ENCODE measurements around the gene PTPRO. TPM values are rescaled to one million over a fixed set of nuclear protein-coding genes. Genes with fewer than 3 reads are reported as not detected.

The PTPRO gene
- total RNA-seq, 1 donor from 2014 or later: 0.49 TPM

GRCh38 chr12:15346488-15346887 lies 24.2 kb downstream of the PTPRO start:
- H3K9me3 ChIP-seq: no peaks in the 10 kb centered on the region
- no peaks in the 10 kb centered on the region for H3K4me1 ChIP-seq
- TF ChIP-seq CTCF (IDR thresholded peaks at IDR 0.05) (no peak), POLR2A (IDR thresholded peaks at IDR 0.05) (no peak), POLR2AphosphoS5 (IDR thresholded peaks at IDR 0.05; ENCODE audit: insufficient read depth in 1 of 2, low read depth in 1 of 2) (no peak)
- no peaks in the 10 kb centered on the region for H3K27me3 ChIP-seq
- intact Hi-C loops (cut with DNase I): no loop called here
- H3K27ac ChIP-seq: no peak overlapping the region
- H3K36me3 ChIP-seq: no peaks in the 10 kb centered on the region
- no peak overlapping the region for H3K4me3 ChIP-seq
- no peak for DNase-seq (ENCODE audit: extremely low spot score in 2 of 2)

DNA sequence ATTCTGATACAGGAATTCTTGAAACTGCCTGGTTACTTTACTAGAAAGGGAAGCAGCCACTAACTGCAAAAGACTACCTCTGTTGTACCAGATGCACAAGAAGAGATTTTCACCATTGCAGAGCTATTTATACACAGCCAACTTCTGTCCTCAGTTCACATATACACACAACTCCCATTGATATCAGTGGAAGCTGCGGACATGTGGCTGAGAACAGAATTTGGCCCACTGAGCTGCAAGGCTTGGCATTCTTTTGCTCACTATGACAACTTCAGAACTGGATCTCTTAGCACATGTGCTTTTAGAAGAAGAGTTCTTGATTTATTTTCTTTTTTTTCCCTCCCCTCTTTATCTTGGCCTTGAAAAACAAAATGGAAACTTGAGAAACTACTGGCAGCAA lies 28.3 kb downstream of the PTPRO start:
- H3K27me3 ChIP-seq: no peaks in the 10 kb centered on the region
- no peak for DNase-seq (ENCODE audit: extremely low spot score in 2 of 2)
- TF ChIP-seq POLR2AphosphoS5 (IDR thresholded peaks at IDR 0.05; ENCODE audit: insufficient read depth in 1 of 2, low read depth in 1 of 2) (no peak), POLR2A (IDR thresholded peaks at IDR 0.05) (no peak), CTCF (IDR thresholded peaks at IDR 0.05) (no peak)
- no peak overlapping the region for H3K27ac ChIP-seq
- intact Hi-C loops (cut with DNase I): no loop called here
- H3K4me1 ChIP-seq: no peaks in the 10 kb centered on the region
- no peaks in the 10 kb centered on the region for H3K9me3 ChIP-seq
- H3K36me3 ChIP-seq: no peaks in the 10 kb centered on the region
- H3K4me3 ChIP-seq: no peak overlapping the region

DNA sequence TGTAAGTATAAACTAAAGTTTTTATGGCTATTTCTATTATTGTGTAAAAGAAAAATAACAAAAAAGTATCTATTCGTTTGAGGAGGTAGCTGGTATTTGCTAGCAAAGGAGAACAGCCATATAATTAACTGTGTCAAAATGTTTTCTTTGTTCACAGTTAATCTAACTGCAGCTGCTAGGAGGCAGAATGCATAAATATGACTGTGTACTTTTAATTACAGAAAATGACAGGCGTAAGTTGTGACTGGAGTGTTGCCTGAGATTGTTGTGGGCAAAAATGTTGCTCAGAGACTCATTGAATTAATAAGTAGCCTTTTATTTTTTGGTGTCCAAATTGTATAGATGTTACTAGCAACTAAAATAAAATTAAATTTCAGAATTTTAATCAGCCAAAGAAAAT lies 33.5 kb downstream of the PTPRO start:
- no peaks in the 10 kb centered on the region for H3K36me3 ChIP-seq
- intact Hi-C loops (cut with DNase I): no loop called here
- H3K4me1 ChIP-seq: no peaks in the 10 kb centered on the region
- no peak overlapping the region for H3K4me3 ChIP-seq
- H3K9me3 ChIP-seq: no peaks in the 10 kb centered on the region
- no peak for DNase-seq (ENCODE audit: extremely low spot score in 2 of 2)
- no peaks in the 10 kb centered on the region for H3K27me3 ChIP-seq
- no peak overlapping the region for H3K27ac ChIP-seq
- TF ChIP-seq POLR2AphosphoS5 (IDR thresholded peaks at IDR 0.05; ENCODE audit: insufficient read depth in 1 of 2, low read depth in 1 of 2) (no peak), CTCF (IDR thresholded peaks at IDR 0.05) (no peak), POLR2A (IDR thresholded peaks at IDR 0.05) (no peak)

GRCh38 chr12:15356951-15357364 lies 34.6 kb downstream of the PTPRO start:
- DNase-seq (ENCODE audit: extremely low spot score in 2 of 2): no peak
- no peaks in the 10 kb centered on the region for H3K36me3 ChIP-seq
- TF ChIP-seq POLR2A (IDR thresholded peaks at IDR 0.05): no peak
- no peak for TF ChIP-seq POLR2AphosphoS5 (IDR thresholded peaks at IDR 0.05; ENCODE audit: insufficient read depth in 1 of 2, low read depth in 1 of 2)
- TF ChIP-seq CTCF (IDR thresholded peaks at IDR 0.05): no peak
- intact Hi-C loops (cut with DNase I): no loop called here
- no peaks in the 10 kb centered on the region for H3K9me3 ChIP-seq
- no peaks in the 10 kb centered on the region for H3K27me3 ChIP-seq
- no peak overlapping the region for H3K27ac ChIP-seq
- no peaks in the 10 kb centered on the region for H3K4me1 ChIP-seq
- H3K4me3 ChIP-seq: no peak overlapping the region

GRCh38 chr12:15364221-15365160 lies 42.2 kb downstream of the PTPRO start:
- Histone ChIP-seq H3K36me3 (no peaks in the 10 kb centered on the region), H3K27me3 (no peaks in the 10 kb centered on the region), H3K4me1 (no peaks in the 10 kb centered on the region), H3K9me3 (no peaks in the 10 kb centered on the region), H3K4me3 (no peak overlapping the region), H3K27ac (no peak overlapping the region)
- intact Hi-C loops (cut with DNase I): no loop called here
- TF ChIP-seq CTCF (IDR thresholded peaks at IDR 0.05): no peak
- no peak for TF ChIP-seq POLR2A (IDR thresholded peaks at IDR 0.05)
- TF ChIP-seq POLR2AphosphoS5 (IDR thresholded peaks at IDR 0.05; ENCODE audit: insufficient read depth in 1 of 2, low read depth in 1 of 2): no peak
- DNase-seq (ENCODE audit: extremely low spot score in 2 of 2): no peak
